NCI-H774 (cell line): ENCODE measurements around the gene IL17B.
A peak's percentile ranks its signal among the peaks of the same experiment; 100 is the strongest.
"Not testable (repeated sequence)": the region's sequence is repeated elsewhere in the genome, so short reads cannot be mapped to it uniquely, and the experiment has no call there.

Experiments used
- DNase-seq: peaks from one replicate; lab custom pipeline; 2025; lab: John Stamatoyannopoulos, UW

The IL17B gene

GRCh38 chr5:149400304-149400703 is 21.2 kb upstream of the IL17B start:
- no peak for DNase-seq

- no peak for DNase-seq
Measured at GRCh38 chr5:149399775-149400174, 20.7 kb upstream of the IL17B start.

DNA sequence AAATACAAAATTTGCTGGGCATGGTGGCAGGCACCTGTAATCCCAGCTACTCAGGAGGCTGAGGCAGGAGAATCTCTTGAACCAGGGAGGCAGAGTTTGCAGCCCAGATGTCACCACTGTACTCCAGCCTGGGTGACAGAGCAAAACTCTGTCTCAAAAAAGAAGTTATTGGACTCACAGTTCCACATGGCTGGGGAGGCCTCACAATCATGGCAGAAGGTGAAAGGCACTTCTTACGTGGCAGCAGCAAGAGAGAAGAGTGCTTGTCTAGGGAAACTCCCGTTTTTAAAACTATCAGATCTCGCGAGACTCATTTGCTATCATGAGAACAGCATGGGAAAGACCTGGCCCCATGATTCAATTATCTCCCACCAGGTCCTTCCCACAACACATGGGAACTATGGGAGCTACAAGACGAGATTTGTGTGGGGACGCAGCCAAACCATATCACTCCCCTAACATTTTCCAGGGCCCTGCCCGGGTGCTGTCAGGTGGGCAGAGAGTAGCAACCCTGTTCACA is 19.7 kb upstream of the IL17B start:
- DNase-seq, result not testable (repeated sequence)

GRCh38 chr5:149397530-149397929 is 18.4 kb upstream of the IL17B start:
- no peak for DNase-seq

- DNase-seq, result not testable (repeated sequence)
Measured at GRCh38 chr5:149394996-149395395, 15.9 kb upstream of the IL17B start.

DNA sequence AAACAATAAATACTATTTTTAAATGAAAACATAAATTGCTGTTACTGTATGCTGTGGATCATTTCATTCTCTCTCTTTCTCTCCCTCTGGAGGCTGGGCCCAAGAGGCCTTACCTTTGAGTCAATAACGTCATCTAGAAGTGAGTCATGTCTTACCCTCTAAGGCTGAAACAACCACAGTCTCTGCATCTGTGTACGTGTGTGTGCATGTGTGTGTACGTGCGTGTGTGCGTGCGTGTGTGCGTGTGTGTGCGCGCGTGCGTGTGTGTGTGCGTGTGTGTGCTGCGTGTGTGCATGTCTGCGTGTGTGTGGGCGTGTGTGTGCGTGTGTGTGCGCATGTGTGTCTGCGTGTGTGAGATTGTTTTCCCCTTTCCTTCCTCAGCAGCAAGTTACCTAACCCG is 13.6 kb upstream of the IL17B start:
- DNase-seq, result no peak

DNA sequence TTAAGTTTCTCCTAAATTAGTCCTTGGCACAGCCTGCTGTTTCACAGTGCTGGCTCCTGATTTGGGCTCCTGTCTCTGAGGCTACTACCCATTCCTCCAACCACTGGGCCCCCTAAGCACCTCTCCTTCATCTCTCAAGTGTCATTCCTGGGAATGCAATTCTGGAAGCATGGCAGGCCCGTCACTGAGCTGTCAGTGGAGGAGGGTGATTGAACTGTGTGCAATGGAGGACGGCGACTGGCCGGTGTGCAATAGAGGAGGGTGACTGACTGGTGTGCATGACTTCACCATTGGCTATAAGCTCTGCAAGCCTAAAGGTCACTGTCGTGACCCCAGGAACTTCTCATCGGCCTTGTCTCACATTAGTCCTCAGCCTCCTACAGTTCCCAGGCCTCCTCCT is 12.4 kb upstream of the IL17B start:
- DNase-seq, result no peak

DNA sequence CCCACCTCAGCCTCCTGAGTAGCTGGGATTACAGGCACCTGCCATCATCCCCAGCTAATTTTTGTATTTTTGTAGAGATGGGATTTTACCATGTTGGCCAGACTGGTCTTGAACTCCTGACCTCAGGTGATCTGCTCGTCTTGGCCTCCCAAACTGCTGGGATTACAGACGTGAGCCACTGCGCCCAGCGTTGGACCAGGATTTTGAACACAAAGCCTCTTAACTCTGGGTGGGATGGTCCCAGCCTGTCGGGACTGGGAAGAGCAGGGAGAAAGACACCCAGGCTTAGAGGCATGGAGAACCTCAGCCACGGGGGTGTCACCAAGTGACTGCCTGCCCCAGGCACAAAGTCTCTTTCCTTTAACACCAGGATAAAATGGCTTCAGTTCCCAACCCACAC is 12.0 kb upstream of the IL17B start:
- not testable (repeated sequence) for DNase-seq

DNA sequence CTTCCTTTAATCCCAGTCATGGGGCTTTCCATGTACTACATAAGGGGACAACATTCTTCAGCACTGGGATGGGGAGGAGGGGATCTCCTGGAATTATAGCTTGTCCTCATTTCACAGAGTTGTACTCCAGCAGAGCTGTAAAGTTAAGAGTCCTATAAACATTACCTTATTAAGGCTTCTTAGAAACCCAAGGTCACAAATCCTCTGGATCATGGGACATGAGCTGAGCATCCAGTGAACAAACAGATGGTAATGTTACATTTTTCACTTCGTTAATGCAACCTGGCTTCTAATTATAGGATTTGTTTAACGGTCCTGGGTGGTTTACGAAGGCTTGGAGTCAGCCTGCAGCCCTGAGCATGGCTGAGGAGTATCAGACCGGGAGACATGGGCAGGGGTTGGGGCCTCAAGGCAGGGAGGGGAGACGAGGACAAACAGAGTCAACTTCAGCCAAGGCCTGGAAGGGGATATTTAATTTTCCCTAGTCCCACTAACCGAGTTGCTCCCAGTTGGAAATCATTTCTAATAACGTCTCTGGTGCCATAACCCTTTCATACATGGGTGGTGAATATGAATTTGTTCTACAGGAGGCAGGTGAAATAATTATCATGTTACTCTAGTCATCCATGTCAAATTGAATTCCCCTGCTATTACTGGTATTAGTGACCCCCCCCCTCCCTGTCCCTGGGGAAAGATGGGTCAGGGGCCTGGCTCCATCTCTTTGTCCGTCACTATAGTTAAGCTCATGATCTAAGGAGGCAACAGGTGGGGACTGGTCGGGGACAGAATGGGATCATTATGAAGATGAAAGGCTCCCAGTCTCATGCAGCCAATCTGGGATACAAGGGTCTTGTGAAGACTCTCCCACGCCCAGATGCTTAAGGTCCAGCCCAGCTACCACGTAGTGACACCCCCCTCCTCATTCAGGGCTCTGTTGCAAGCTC is 10.7 kb upstream of the IL17B start:
- DNase-seq, result no peak

DNA sequence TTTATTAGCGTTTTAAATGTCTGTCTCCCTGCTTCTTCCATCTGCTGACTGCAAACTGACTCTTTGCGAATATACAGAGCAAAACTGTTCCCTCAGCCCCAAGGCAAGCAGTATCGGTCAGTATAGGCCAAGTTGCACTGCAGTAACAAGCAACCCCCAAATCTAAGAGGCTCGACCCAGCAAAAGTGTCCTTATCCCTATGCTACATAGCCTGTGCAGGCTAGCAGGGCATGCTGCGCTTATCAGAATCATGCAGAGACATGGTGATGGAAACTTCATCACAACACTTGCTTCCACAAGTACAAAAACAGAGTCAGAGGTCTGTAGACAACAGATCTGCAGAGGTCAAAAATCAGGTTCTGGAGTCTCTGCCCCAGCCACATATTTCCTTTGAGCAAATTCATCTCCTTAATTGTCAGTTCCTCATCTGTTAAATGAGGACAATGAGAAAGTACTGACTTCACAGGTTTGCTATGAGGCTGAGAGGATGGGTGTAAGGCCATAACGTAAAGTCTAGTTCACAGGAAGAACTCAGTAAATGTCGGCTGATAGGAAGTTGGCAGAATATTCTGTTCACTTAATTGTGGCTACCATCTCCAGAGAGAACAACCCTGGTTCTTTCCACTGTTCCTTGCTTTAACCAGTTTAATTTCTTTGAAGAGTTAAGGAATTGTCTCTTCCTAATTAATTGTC is 9.6 kb upstream of the IL17B start:
- no peak for DNase-seq

DNA sequence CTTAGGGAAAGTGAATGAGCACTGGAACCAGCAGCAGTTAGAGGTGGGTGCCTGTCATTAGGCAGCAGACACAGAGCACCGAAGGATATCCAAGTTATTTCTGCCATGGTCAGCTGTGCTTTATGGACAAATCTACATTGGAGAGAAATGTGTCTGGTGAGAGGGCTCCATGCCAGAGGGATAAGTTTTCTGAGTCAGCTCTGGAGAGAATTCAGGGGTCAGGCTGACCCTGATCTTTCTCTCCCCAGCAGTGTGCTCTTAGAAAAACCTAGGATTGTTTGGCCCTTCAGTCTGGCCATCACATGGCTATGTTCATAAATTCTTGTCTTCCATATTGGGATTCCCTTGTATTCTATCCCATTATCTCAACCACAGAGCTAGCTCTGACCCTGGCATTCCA is 8.9 kb upstream of the IL17B start:
- DNase-seq, result no peak

DNA sequence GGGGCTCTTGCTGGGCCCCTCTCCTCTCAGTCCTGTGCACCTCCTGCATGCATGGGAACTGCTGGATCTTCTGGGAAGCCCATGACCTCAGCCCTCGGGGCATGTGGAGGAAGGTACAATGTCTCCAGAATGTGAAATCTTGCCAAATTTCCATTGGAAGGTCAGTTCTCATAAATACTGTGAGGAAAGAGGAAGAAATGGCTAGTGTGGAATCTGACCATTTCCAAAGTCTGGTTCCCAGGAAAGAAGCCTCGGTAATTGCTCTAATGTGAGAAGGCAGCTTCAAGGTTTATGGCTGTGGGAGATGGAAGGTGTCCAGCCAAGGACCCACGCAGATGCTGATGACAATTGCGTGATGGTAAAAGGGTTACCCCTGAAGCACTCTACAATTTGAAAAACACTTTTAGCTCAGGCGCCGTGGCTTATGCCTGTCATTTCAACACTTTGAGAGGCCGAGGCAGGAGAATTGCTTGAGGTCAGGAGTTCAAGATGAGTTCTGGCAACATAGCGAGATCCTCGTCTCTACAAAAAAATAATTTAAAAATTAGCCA is 8.1 kb upstream of the IL17B start:
- no peak for DNase-seq

- DNase-seq, result no peak
Measured at GRCh38 chr5:149386166-149386565, 7.1 kb upstream of the IL17B start.

- no peak for DNase-seq
Measured at GRCh38 chr5:149383399-149383798, 4.3 kb upstream of the IL17B start.

DNA sequence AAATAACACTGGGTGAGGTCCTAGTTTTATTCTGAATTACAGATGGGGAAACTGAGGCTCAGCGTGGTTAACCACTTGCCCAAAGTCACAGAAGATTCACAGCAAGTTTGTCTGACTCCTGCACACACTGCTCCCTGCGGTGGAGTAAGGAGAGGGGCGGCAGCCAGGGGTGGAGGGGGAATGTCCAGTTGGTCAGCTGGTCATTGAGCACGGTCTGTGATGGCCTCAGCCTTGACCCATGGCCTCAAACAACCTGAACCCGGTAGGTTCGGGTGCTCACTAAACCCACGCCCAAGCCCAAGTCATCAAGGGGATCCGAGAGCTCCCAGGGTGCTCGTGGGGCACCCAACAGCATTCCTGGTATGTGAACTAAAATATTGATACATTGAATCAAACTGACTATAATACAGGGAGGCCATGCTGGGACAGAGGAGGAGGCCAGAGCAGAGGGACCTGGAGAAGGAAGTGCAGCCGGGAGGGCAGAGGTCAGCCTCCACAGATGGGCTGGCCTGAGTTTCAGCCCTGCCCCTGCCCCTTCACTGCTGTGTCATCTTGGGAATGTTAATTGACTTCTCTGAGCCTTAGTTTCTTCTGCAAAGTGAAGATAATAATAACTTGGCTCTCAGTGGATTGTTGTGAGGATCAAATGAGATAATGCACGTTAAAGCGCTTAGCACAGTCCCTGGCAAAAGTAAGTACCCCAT is 3.6 kb upstream of the IL17B start:
- DNase-seq, result no peak

GRCh38 chr5:149381986-149382338 is 2.9 kb upstream of the IL17B start:
- peak; percentile 21 for DNase-seq

DNA sequence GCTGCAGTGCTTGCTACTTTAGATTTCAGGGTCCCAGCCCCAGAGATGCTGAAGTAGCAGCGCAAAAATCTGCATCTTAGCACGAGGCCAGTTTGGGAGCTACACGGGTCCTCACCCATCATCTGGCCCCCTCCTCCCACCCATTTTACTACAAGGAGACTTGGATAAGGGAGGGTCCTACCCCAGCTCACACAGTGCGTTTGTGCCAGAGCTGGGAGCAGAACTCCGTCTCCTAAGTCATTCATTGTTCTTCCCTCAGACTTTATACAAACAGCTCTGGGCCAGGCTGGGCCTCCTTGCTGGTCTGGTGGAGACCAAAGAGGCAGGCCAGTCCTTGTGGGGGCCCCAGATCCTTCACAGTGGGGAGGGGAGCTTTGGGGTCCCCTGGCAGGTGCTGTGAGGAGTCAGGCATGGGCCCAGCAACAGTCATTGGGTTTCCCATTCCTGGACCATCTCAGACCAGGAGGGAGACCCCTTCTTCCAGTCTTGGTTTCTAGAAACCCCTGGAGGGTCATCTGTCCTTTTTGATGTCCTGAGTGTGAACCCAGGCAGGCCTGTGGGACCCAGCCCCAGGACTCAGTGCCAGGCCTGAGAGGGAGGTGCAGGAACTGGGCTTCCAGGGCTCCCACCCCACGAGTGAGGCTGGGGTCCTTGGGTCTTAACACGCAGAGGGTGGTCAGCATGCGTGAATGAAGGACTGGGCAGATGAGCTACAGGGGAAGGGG is 2.3 kb upstream of the IL17B start:
- DNase-seq, result no peak

DNA sequence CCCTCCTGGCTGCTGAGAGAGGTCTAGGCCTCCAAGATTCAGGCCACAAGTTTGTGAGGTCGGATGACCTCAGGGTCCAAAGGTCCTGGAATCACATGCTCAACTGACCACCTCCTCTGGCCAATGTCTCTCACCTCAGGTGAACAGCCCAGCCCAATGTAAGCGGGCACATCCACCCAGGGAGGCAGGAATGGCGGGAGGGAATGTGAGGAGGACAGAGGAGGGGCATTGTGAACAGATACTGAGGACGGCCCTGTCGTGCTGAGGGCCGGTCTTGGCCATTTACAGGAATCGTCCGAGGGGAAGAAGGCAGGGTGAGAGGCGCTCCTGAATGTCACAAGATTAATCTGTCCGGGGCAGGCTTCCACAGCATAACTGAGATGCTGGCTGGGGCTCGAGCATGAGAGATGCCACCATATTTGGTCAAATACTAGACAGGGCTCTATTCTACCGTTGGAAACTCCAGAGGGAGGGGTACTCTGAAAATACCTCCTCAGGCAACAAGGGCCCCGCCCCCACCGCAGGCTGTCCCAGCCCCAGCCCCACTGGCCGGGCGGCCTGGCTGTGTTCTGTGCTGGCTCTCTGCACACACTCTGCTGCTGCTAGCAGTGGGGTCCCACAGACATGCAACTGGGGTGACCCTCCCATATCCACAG is 1.5 kb upstream of the IL17B start:
- no peak for DNase-seq

DNA sequence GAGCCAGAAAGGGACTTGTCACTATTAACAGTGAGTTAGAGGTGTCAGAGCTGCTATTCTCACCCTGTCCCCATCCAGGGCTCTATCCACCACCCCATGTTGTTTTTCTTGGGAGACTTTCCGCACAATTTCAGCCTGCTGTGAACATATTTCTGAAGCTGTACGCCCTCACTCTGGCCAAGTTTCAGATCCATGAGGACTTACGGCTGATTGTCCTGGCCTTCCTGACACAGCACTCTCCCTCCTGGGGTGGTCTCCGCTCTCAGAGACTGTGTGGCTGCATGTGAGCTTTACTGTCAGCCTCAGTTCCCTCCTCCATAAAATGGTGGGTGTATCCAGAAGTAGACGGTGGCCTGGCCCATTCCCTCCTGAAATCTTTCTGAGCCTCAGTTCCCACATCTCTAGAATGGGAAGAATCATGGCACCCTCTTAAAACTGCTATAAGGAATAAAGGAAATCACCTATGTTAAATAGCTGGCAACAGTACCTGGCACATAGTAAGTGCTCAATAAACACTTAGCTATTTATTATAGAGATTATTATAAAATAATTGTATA is 804 bp upstream of the IL17B start:
- no peak for DNase-seq

DNA sequence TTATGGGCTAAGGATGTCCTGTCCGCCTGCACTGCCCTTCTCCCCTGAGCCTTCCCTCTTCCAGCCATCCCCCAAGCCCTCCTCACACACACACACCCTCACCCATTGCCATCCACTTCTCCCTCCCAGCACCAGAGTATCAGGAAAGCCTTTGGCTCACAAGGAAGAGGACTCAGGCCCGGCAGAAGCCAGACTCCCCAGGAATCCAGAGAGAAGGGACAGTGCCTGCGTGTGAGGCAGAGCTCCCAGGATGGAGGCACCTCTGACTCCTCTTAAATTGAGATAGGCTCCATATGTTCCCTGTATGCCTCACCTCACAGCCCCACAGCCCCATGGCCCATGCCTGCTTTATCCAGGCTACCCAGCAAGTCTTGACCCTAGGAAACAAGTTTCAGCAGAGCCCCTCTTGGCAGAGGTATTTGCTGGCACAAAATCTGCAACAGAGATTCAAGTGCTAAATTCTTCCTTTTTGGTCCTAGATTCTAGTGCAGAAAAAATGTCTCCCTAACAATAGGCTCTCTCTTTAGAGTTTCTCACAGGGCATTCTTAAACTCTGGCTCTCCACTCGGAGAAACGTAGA is 761 bp downstream of the IL17B start:
- DNase-seq, result no peak
